ENCODE measurements around the gene ADRA2C. TPM values are rescaled to one million over a fixed set of nuclear protein-coding genes. Genes with fewer than 3 reads are reported as not detected.

Gene ADRA2C
- total RNA-seq, 1 experiment from 2014 or later = 8.6 TPM

DNA sequence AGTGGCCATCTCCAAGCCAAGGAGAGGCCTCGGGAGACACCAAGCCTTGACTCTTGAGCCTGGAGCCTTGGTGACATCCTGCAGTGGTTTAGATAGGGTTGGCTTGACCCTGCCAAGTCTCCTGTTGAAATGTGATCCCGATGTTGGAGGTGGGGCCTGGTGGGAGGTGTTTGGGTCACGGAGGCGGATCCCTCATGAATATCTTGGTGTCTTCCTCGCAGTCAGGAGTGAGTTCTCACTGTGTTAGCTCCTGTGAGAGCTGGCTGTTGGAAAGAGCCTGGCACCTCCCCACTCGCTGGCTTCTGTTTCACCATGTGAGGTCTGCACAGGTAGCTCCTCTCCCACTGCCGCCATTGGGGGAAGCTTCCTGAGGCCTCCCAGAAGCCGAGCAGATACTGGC, 38.8 kb downstream of the ADRA2C start:
- H3K4ac ChIP-seq (ENCODE audit: low read depth, low read length) = no peak overlapping the region
- H3K23me2 ChIP-seq (ENCODE audit: insufficient read length, low read depth, low read length, poor library complexity, severe bottlenecking) = no peaks in the 10 kb centered on the region
- no peak overlapping the region for H3T11ph ChIP-seq (ENCODE audit: low read length)
- H2AK5ac ChIP-seq (ENCODE audit: insufficient read length, low read length) = no peak overlapping the region
- H3K4me3 Mint-ChIP-seq = no peak overlapping the region
- no peak overlapping the region for H3K23ac ChIP-seq (ENCODE audit: insufficient read length, low read depth, low read length)
- no peaks in the 10 kb centered on the region; a peak in 1 of 7 replicates for H3K36me3 Mint-ChIP-seq (ENCODE audit: insufficient read depth in 1 of 3, low read depth in 3 of 3)
- peak overlapping the region in 1 of 3 experiments; percentile 72; a peak in 1 of 7 replicates for H3K27ac Mint-ChIP-seq
- H3K27me3 Mint-ChIP-seq (ENCODE audit: low read depth) = peaks cover 31% of the 10 kb centered on the region
- H4K5ac ChIP-seq (ENCODE audit: insufficient read length, low read depth, low read length) = no peak overlapping the region
- no peaks in the 10 kb centered on the region for H3K79me2 ChIP-seq (ENCODE audit: insufficient read depth, low read length)
- TF ChIP-seq, protein P1, sequence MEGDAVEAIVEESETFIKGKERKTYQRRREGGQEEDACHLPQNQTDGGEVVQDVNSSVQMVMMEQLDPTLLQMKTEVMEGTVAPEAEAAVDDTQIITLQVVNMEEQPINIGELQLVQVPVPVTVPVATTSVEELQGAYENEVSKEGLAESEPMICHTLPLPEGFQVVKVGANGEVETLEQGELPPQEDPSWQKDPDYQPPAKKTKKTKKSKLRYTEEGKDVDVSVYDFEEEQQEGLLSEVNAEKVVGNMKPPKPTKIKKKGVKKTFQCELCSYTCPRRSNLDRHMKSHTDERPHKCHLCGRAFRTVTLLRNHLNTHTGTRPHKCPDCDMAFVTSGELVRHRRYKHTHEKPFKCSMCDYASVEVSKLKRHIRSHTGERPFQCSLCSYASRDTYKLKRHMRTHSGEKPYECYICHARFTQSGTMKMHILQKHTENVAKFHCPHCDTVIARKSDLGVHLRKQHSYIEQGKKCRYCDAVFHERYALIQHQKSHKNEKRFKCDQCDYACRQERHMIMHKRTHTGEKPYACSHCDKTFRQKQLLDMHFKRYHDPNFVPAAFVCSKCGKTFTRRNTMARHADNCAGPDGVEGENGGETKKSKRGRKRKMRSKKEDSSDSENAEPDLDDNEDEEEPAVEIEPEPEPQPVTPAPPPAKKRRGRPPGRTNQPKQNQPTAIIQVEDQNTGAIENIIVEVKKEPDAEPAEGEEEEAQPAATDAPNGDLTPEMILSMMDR (conservative IDR thresholded peaks at IDR 0.05) = no peak
- H3K18ac ChIP-seq (ENCODE audit: insufficient read length, low read depth, low read length) = no peak overlapping the region
- H4K8ac ChIP-seq (replicated peaks; ENCODE audit: insufficient read length, low read depth, low read length) = no peak overlapping the region
- H3K27me3 ChIP-seq (ENCODE audit: insufficient read depth, low read length) = no peaks in the 10 kb centered on the region
- no peak overlapping the region for H2BK120ac ChIP-seq (ENCODE audit: low read depth, low read length, poor library complexity, severe bottlenecking)
- no peaks in the 10 kb centered on the region for H3K79me1 ChIP-seq (ENCODE audit: insufficient read depth, low read depth, low read length, poor library complexity, severe bottlenecking)
- peaks cover 8% of the 10 kb centered on the region; the same call in 1 of the 2 replicates for H3K4me1 ChIP-seq (ENCODE audit: insufficient read depth, low read length)
- H2BK5ac ChIP-seq (ENCODE audit: insufficient read length, low read length) = no peak overlapping the region
- no peak overlapping the region for H3K9ac ChIP-seq (ENCODE audit: extremely low read depth, insufficient read length, low read length)
- DNase-seq = no peak
- no peak overlapping the region for H3K27ac ChIP-seq (ENCODE audit: insufficient read length, low read depth, low read length)
- H4K20me1 ChIP-seq (ENCODE audit: control insufficient read depth, insufficient read depth, insufficient read length) = no peaks in the 10 kb centered on the region
- no peak overlapping the region for H3K56ac ChIP-seq (ENCODE audit: insufficient read length, low read depth, low read length)
- no CpG with 5 or more reads among the region's 8 CpGs for WGBS (ENCODE audit: extremely low coverage, insufficient read length, low lambda C conversion rate)
- no peak overlapping the region for H3K14ac ChIP-seq (ENCODE audit: insufficient read depth, low read length)
- H3K9me3 Mint-ChIP-seq = no peaks in the 10 kb centered on the region; a peak in 1 of 5 replicates
- no peak overlapping the region for H3K4me2 ChIP-seq (ENCODE audit: insufficient read depth, insufficient read length, low read length)
- H2BK15ac ChIP-seq (ENCODE audit: low read depth, low read length) = no peak overlapping the region
- H3K4me1 Mint-ChIP-seq = peaks cover 52 to 72% of the 10 kb centered on the region in 2 experiments
- H2BK20ac ChIP-seq (ENCODE audit: low read depth, low read length, poor library complexity, severe bottlenecking) = no peak overlapping the region
- no peak overlapping the region for H4K91ac ChIP-seq (ENCODE audit: insufficient read length, low read depth, low read length)
- no peak overlapping the region for H2BK12ac ChIP-seq (ENCODE audit: insufficient read length, low read depth, low read length)
- no peak overlapping the region for H2AFZ ChIP-seq (ENCODE audit: low read length)
- no peaks in the 10 kb centered on the region for H3K9me3 ChIP-seq (ENCODE audit: control insufficient read depth, low read depth, low read length)

All from H9 (cell line).